Fibroblast of skin of left biceps (primary cell): ENCODE results near the gene NCKAP1.
"Not testable (repeated sequence)": the region's sequence is repeated elsewhere in the genome, so short reads cannot be mapped to it uniquely, and the experiment has no call there.

Experiments used
- DNase-seq, 2 experiments: peaks; one replicate each; pipeline ENCODE4 v3.0.0-alpha.2; 2013; ENCODE audit warnings: low read depth in 2 of 2

The NCKAP1 gene

GRCh38 chr2:182883451-182883850 is 154.8 kb downstream of the NCKAP1 start:
- DNase-seq, result no peak

- not testable (repeated sequence) for DNase-seq
Observed at GRCh38 chr2:182880100-182880499, 158.2 kb downstream of the NCKAP1 start.

- not testable (repeated sequence) for DNase-seq
Observed at GRCh38 chr2:182876653-182877052, 161.6 kb downstream of the NCKAP1 start.

- no peak for DNase-seq
Observed at GRCh38 chr2:182870227-182870626, 168.0 kb downstream of the NCKAP1 start.

- DNase-seq, result no peak
Observed at GRCh38 chr2:182868054-182868796, 170.0 kb downstream of the NCKAP1 start.

GRCh38 chr2:182867426-182868053 is 170.7 kb downstream of the NCKAP1 start:
- DNase-seq, result no peak

GRCh38 chr2:182866461-182867406 is 171.5 kb downstream of the NCKAP1 start, which contains the start of gene FRZB:
TSS of gene FRZB (minus strand) at chr2:182866637. CDS start at chr2:182866552, 85 bp downstream.
- DNase-seq, result peak in 1 of 2 experiments; percentile 23

GRCh38 chr2:182866095-182866460 is 172.2 kb downstream of the NCKAP1 start:
- DNase-seq, result no peak

- DNase-seq, result no peak
Observed at GRCh38 chr2:182864949-182865570, 173.2 kb downstream of the NCKAP1 start.

- DNase-seq, result no peak
Observed at GRCh38 chr2:182863642-182864041, 174.6 kb downstream of the NCKAP1 start.

GRCh38 chr2:182862091-182862490 is 176.2 kb downstream of the NCKAP1 start:
- no peak for DNase-seq

- no peak for DNase-seq
Observed at GRCh38 chr2:182860858-182861257, 177.4 kb downstream of the NCKAP1 start.
